CD14-positive monocyte (primary cell): ENCODE data around the gene IL6. TPM values are rescaled to one million over a fixed set of nuclear protein-coding genes. Genes with fewer than 3 reads are reported as not detected.

ENCODE experiments used
- DNase-seq, 3 donors: peaks; one replicate each; pipeline ENCODE4 v3.0.0-alpha.2; 2011 to 2022
- H2AFZ ChIP-seq: 2 replicates; pipeline ENCODE4 v1.6.0; 2012; ENCODE audit warnings: mild to moderate bottlenecking, low read depth, low read length, inconsistent platforms; ENCODE audit not compliant: insufficient read depth, poor library complexity, severe bottlenecking
- H3K27ac ChIP-seq, 2 donors: 1 replicate in 1 of 2; 2 replicates in 1 of 2; pipeline ENCODE4 v1.5.1; 2012 to 2013; ENCODE audit warnings: low read length in 2 of 2, control low read depth in 1 of 2, inconsistent platforms in 1 of 2, low read depth in 1 of 2, mild to moderate bottlenecking in 1 of 2
- H3K27me3 ChIP-seq, 2 donors: one replicate each; pipeline versions ENCODE4 v1.6.0 to v1.6.1; 2011 to 2013; ENCODE audit warnings: low read length in 2 of 2; ENCODE audit not compliant: control insufficient read depth in 2 of 2, insufficient read depth in 2 of 2
- H3K36me3 ChIP-seq, 2 donors: replicated peaks in 1 of 2; 1 replicate in 1 of 2; 2 replicates in 1 of 2; pipeline versions ENCODE4 v1.5.1 to v1.6.1; 2012 to 2013; ENCODE audit warnings: low read length in 2 of 2, control low read depth in 1 of 2, inconsistent platforms in 1 of 2, mild to moderate bottlenecking in 1 of 2; ENCODE audit not compliant: insufficient read depth in 2 of 2, control insufficient read depth in 1 of 2
- H3K4me1 ChIP-seq, 2 donors: 1 replicate in 1 of 2; 2 replicates in 1 of 2; pipeline versions ENCODE4 v1.5.1 to v1.6.1; 2012 to 2013; ENCODE audit warnings: low read length in 2 of 2, control low read depth in 1 of 2, inconsistent platforms in 1 of 2, mild to moderate bottlenecking in 1 of 2, moderate library complexity in 1 of 2; ENCODE audit not compliant: insufficient read depth in 2 of 2, control insufficient read depth in 1 of 2
- H3K4me2 ChIP-seq: replicated peaks from 2 replicates; pipeline ENCODE3; 2012; ENCODE audit warnings: low read length, moderate library complexity, mild to moderate bottlenecking; ENCODE audit not compliant: poor library complexity, severe bottlenecking; ENCODE audit errors: extremely low read depth
- H3K4me3 ChIP-seq, 3 experiments: fragments of 200-600 bp in 1 of 3; sonication (generic) in 1 of 3; replicated peaks in 1 of 3; 1 replicate in 2 of 3; 2 replicates in 1 of 3; pipeline ENCODE4 v1.5.1; 2011 to 2013; ENCODE audit warnings: low read length in 3 of 3, mild to moderate bottlenecking in 3 of 3, control low read depth in 2 of 3, low read depth in 2 of 3, inconsistent platforms in 1 of 3, moderate library complexity in 1 of 3
- H3K79me2 ChIP-seq: 2 replicates; pipeline ENCODE4 v1.6.0; 2012; ENCODE audit warnings: mild to moderate bottlenecking, control low read depth, inconsistent platforms, low read length, moderate library complexity; ENCODE audit not compliant: insufficient read depth
- H3K9ac ChIP-seq: 2 replicates; pipeline ENCODE4 v1.6.0; 2017; ENCODE audit warnings: low read length, mild to moderate bottlenecking; ENCODE audit not compliant: insufficient read depth, poor library complexity, severe bottlenecking
- H3K9me3 ChIP-seq, 2 donors: replicated peaks in 1 of 2; 1 replicate in 1 of 2; 2 replicates in 1 of 2; pipeline versions ENCODE4 v1.5.1 to v1.6.1; 2012 to 2013; ENCODE audit warnings: low read length in 2 of 2, control low read depth in 1 of 2; ENCODE audit not compliant: control insufficient read depth in 1 of 2, insufficient read depth in 1 of 2
- H4K20me1 ChIP-seq: 2 replicates; pipeline ENCODE4 v1.6.0; 2012; ENCODE audit warnings: mild to moderate bottlenecking, low read length, control low read depth, moderate library complexity; ENCODE audit not compliant: insufficient read depth
- H3K27ac Mint-ChIP-seq, 7 donors: one replicate each; pipeline ENCODE4 v1.8.0; 2020; ENCODE audit warnings: mild to moderate bottlenecking in 7 of 7, mixed read lengths in 7 of 7, moderate library complexity in 6 of 7, inconsistent platforms in 2 of 7
- H3K27me3 Mint-ChIP-seq, 3 donors: one replicate each; pipeline ENCODE4 v1.8.0; 2021 to 2022; ENCODE audit warnings: low read depth in 3 of 3, mild to moderate bottlenecking in 3 of 3, mixed read lengths in 3 of 3, moderate library complexity in 3 of 3, inconsistent platforms in 1 of 3
- H3K36me3 Mint-ChIP-seq, 2 donors: one replicate each; pipeline ENCODE4 v1.8.0; 2020; ENCODE audit warnings: mixed read lengths in 2 of 2, inconsistent platforms in 1 of 2, mild to moderate bottlenecking in 1 of 2
- H3K4me1 Mint-ChIP-seq: one replicate; pipeline ENCODE4 v1.8.0; 2020; ENCODE audit warnings: mild to moderate bottlenecking, mixed read lengths
- H3K4me3 Mint-ChIP-seq, 2 donors: one replicate each; pipeline ENCODE4 v1.8.0; 2020; ENCODE audit warnings: mild to moderate bottlenecking in 2 of 2, mixed read lengths in 2 of 2, moderate library complexity in 1 of 2
- H3K9me3 Mint-ChIP-seq, 7 donors: one replicate each; pipeline ENCODE4 v1.8.0; 2020 to 2022; ENCODE audit warnings: mixed read lengths in 7 of 7, mild to moderate bottlenecking in 6 of 7, moderate library complexity in 6 of 7, inconsistent platforms in 2 of 7
- CTCF ChIP-seq: fragments of 200-600 bp; IDR thresholded peaks from one replicate; pipeline ENCODE4 v1.8.0; 2022; ENCODE audit warnings: antibody characterized with exemption, mild to moderate bottlenecking
- WGBS: methylation state at CpG from one replicate; pipeline ENCODE4 v1.1.5; 2013; ENCODE audit warnings: missing lambda C conversion rate; ENCODE audit not compliant: insufficient coverage; 5-methylcytosine and 5-hydroxymethylcytosine counted together
- intact Hi-C, 2 donors: fragments of 100-400 bp; cut with micrococcal nuclease; formaldehyde crosslinking; loops; one replicate each; pipeline versions ENCODE4 v1.15.0 to v1.15.1; 2023
- polyA plus RNA-seq, 3 donors: library from polyadenylated mRNA; depleted of rRNA in 1 of 3; unstranded in 2 of 3; stranded (reverse) in 1 of 3; fragments of 300-500 nt in 2 of 3; fragments of >200 nt in 1 of 3; fragmentation: Illumina TruSeq in 2 of 3; gene quantifications; 1 replicate in 2 of 3; 2 replicates in 1 of 3; pipeline ENCODE4 v1.2.3, GENCODE V29; 2012 to 2021

Gene IL6
- polyA plus RNA-seq, 3 donors: 0.28 to 3.5 (median 1.6) TPM

DNA sequence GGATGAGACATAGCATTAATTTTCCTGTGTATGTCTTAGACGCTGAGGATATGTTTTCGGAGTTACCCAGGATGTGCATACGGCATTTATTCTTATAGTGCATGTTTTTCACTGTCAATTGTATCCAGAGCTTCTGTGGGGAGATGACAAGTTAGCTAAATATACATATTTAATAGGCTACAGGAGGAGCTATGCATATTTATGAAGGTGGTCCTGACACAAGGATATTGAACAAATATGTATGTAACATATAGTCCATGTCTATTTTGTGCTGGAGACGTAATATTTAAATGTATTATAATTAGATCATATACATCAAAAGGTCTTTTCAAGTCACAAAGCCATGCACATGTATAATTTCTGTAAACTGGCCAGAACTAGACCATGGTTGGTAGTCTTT, 16.0 kb downstream of the IL6 start:
- no peaks in the 10 kb centered on the region for H3K4me1 Mint-ChIP-seq
- H3K27me3 Mint-ChIP-seq: peaks cover 4 to 10% (median 9%) of the 10 kb centered on the region in 3 donors
- Histone ChIP-seq H3K27ac (no peak overlapping the region), H4K20me1 (no peaks in the 10 kb centered on the region), H3K4me1 (no peaks in the 10 kb centered on the region), H3K4me2 (no peak overlapping the region), H3K9ac (no peak overlapping the region), H3K36me3 (no peaks in the 10 kb centered on the region), H3K9me3 (no peaks in the 10 kb centered on the region), H3K4me3 (no peak overlapping the region), H3K27me3 (peaks cover 0 to 3% of the 10 kb centered on the region in 2 donors), H3K79me2 (no peaks in the 10 kb centered on the region), H2AFZ (no peak overlapping the region)
- WGBS: 100% methylated on average over 2 of the region's 4 CpGs
- intact Hi-C loops: no loop called here
- DNase-seq: no peak
- no peaks in the 10 kb centered on the region for H3K9me3 Mint-ChIP-seq
- no peak for TF ChIP-seq CTCF
- no peak overlapping the region for H3K4me3 Mint-ChIP-seq
- H3K36me3 Mint-ChIP-seq: no peaks in the 10 kb centered on the region
- no peak overlapping the region for H3K27ac Mint-ChIP-seq

DNA sequence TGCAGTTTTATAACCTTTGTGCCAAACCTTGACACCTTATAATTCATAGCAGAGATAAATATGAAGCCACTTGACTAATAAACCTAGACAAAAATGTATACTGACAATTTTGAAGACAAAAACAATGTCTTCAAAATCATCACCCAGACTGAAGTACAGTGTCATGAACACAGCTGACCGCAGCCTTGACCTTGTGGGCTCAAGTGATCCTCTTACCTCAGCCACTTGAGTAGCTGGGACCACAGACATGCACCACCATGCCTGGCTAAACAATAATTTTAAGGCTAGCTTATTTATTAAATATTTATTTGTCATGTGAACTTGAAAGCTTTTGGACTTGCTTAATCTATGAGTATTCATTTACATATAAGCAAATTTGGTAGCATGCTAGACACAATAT, 24.3 kb downstream of the IL6 start:
- no peaks in the 10 kb centered on the region for H3K4me1 ChIP-seq
- no peak overlapping the region for H3K4me3 Mint-ChIP-seq
- no peak overlapping the region for H3K4me3 ChIP-seq
- no peaks in the 10 kb centered on the region for H3K79me2 ChIP-seq
- no peaks in the 10 kb centered on the region for H3K27me3 ChIP-seq
- no peak overlapping the region for H3K27ac Mint-ChIP-seq
- no peak for DNase-seq
- no peaks in the 10 kb centered on the region for H3K36me3 Mint-ChIP-seq
- no peaks in the 10 kb centered on the region for H3K9me3 ChIP-seq
- peaks cover 2 to 11% (median 9%) of the 10 kb centered on the region in 7 donors for H3K9me3 Mint-ChIP-seq
- peaks cover 2 to 5% (median 2%) of the 10 kb centered on the region in 3 donors for H3K27me3 Mint-ChIP-seq
- H2AFZ ChIP-seq: no peak overlapping the region
- H3K4me1 Mint-ChIP-seq: no peaks in the 10 kb centered on the region
- intact Hi-C loops: no loop called here
- no peak overlapping the region for H3K4me2 ChIP-seq
- no peak overlapping the region for H3K9ac ChIP-seq
- H4K20me1 ChIP-seq: no peaks in the 10 kb centered on the region
- H3K27ac ChIP-seq: no peak overlapping the region
- no peaks in the 10 kb centered on the region for H3K36me3 ChIP-seq
- no CpG with 5 or more reads among the region's 1 CpG for WGBS
- TF ChIP-seq CTCF: no peak
